HEK293 (cell line): Measurements from ENCODE around the gene LOX.

Source experiments
- CTCF ChIA-PET: fragments of 350-600 bp; formaldehyde crosslinking; extraction: SDS; loops from one replicate; lab custom pipeline; 2021; ENCODE audit warnings: antibody characterized with exemption; lab: Yijun Ruan, JAX
- POLR2A ChIA-PET: fragments of 300-600 bp; formaldehyde crosslinking; extraction: SDS; loops from one replicate; lab custom pipeline; 2020; ENCODE audit warnings: antibody characterized with exemption, inconsistent platforms; lab: Yijun Ruan, JAX
- H3K27ac ChIP-seq: fragments of 200-500 bp; sonication (Bioruptor generic); 2 replicates; pipeline ENCODE4 v1.5.1; 2014; ENCODE audit warnings: low read depth, low read length, control low read depth, inconsistent platforms; ENCODE audit errors: extremely low read depth
- H3K36me3 ChIP-seq, 2 experiments: fragments of 200-500 bp in 1 of 2; sonication (Bioruptor generic) in 1 of 2; 1 replicate in 1 of 2; 2 replicates in 1 of 2; pipeline ENCODE4 v1.5.1; 2014 to 2017; ENCODE audit warnings: inconsistent platforms in 2 of 2, low read length in 2 of 2; ENCODE audit not compliant: control insufficient read depth in 2 of 2, insufficient read depth in 1 of 2
- H3K4me1 ChIP-seq: fragments of 200-500 bp; sonication (Bioruptor generic); 2 replicates; pipeline ENCODE4 v1.5.1; 2014; ENCODE audit warnings: mild to moderate bottlenecking, low read length, inconsistent platforms; ENCODE audit not compliant: control insufficient read depth, insufficient read depth
- H3K4me3 ChIP-seq: 2 replicates; pipeline ENCODE4 v1.5.1; 2011; ENCODE audit warnings: low read depth, mild to moderate bottlenecking, control low read depth, low read length, moderate library complexity
- H3K9me3 ChIP-seq: fragments of 200-500 bp; sonication (Bioruptor generic); 2 replicates; pipeline ENCODE4 v1.5.1; 2014; ENCODE audit warnings: low read depth, low read length, inconsistent platforms; ENCODE audit not compliant: control insufficient read depth, insufficient read depth
- REPIN1 ChIP-seq: fragments of 450-650 bp; formaldehyde crosslinking; IDR thresholded peaks from 2 replicates; pipeline ENCODE4 v1.5.1; 2017; ENCODE audit warnings: missing biosample characterization, missing genetic modification characterization, low read depth
- ZBTB49 ChIP-seq: fragments of 450-650 bp; formaldehyde crosslinking; IDR thresholded peaks from 2 replicates; pipeline ENCODE4 v1.5.1; 2016; ENCODE audit warnings: missing biosample characterization, missing genetic modification characterization, low read depth
- ZEB2 ChIP-seq: fragments of 450-650 bp; formaldehyde crosslinking; IDR thresholded peaks from 2 replicates; pipeline ENCODE4 v1.5.1; 2016; ENCODE audit warnings: missing biosample characterization, missing genetic modification characterization
- ZNF140 ChIP-seq: fragments of 450-650 bp; formaldehyde crosslinking; IDR thresholded peaks from 2 replicates; pipeline ENCODE4 v1.5.1; 2016; ENCODE audit warnings: missing biosample characterization, missing genetic modification characterization
- ZNF26 ChIP-seq: fragments of 450-650 bp; formaldehyde crosslinking; IDR thresholded peaks from 2 replicates; pipeline ENCODE4 v1.5.1; 2016; ENCODE audit warnings: missing biosample characterization, missing genetic modification characterization
- ZNF302 ChIP-seq: fragments of 450-650 bp; formaldehyde crosslinking; IDR thresholded peaks from 2 replicates; pipeline ENCODE4 v1.5.1; 2016; ENCODE audit warnings: missing biosample characterization, missing genetic modification characterization, low read depth
- ZNF449 ChIP-seq: fragments of 450-650 bp; formaldehyde crosslinking; IDR thresholded peaks from 2 replicates; pipeline ENCODE4 v1.5.1; 2017; ENCODE audit warnings: missing biosample characterization, mild to moderate bottlenecking, missing genetic modification characterization, moderate library complexity
- ZNF473 ChIP-seq: fragments of 450-650 bp; formaldehyde crosslinking; IDR thresholded peaks from 2 replicates; pipeline ENCODE4 v1.5.1; 2017; ENCODE audit warnings: missing biosample characterization, missing genetic modification characterization
- ZNF518A ChIP-seq: fragments of 450-650 bp; formaldehyde crosslinking; conservative IDR thresholded peaks from 2 replicates; pipeline ENCODE4 v1.5.1; 2016; ENCODE audit warnings: low read depth, missing biosample characterization, missing genetic modification characterization
- ZNF530 ChIP-seq: fragments of 450-650 bp; formaldehyde crosslinking; IDR thresholded peaks from 2 replicates; pipeline ENCODE4 v1.5.1; 2016; ENCODE audit warnings: low read depth, missing biosample characterization, missing genetic modification characterization
- ZNF660 ChIP-seq: fragments of 450-650 bp; IDR thresholded peaks from 2 replicates; pipeline ENCODE4 v1.5.1; 2018; ENCODE audit warnings: missing biosample characterization, mild to moderate bottlenecking, missing genetic modification characterization
- ZNF843 ChIP-seq: fragments of 450-650 bp; formaldehyde crosslinking; IDR thresholded peaks from 2 replicates; pipeline ENCODE4 v1.5.1; 2016; ENCODE audit warnings: missing biosample characterization, missing genetic modification characterization

LOX gene

GRCh38 chr5:122073864-122074263 lies 4.2 kb downstream of the LOX start (continued):
- no peak for TF ChIP-seq ZNF518A (tag by site-specific recombination)

- H3K9me3 ChIP-seq = no peaks in the 10 kb centered on the region
- TF ChIP-seq ZNF302 (tag by site-specific recombination) = no peak
- no peaks in the 10 kb centered on the region for H3K4me1 ChIP-seq
- H3K36me3 ChIP-seq = peaks cover 0 to 6% of the 10 kb centered on the region in 2 experiments; a peak in 1 of 3 replicates
- no peak overlapping the region for H3K4me3 ChIP-seq
- ChIA-PET POLR2A (no interaction called here), CTCF (interaction anchor here (0.6 kb wide), 1 partner anchor 16 kb away, joined by 4 read pairs; no protein-coding TSS in a partner anchor)
- no peak overlapping the region for H3K27ac ChIP-seq
Observed at GRCh38 chr5:122073018-122073417, 5.0 kb downstream of the LOX start.

- ChIA-PET POLR2A (no interaction called here), CTCF (no interaction called here)
- Histone ChIP-seq H3K27ac (no peak overlapping the region), H3K4me1 (peaks cover 3% of the 10 kb centered on the region; the same call in 1 of the 2 replicates), H3K4me3 (no peak overlapping the region), H3K36me3 (no peaks in the 10 kb centered on the region), H3K9me3 (no peaks in the 10 kb centered on the region)
- TF ChIP-seq ZNF660 (tag by site-specific recombination) (peak; percentile 100), ZNF449 (tag by site-specific recombination) (no peak), ZNF140 (tag by site-specific recombination) (no peak)
Observed at GRCh38 chr5:122067390-122067789, 10.7 kb downstream of the LOX start.

GRCh38 chr5:122064992-122065391 lies 13.1 kb downstream of the LOX start:
- Histone ChIP-seq H3K9me3 (no peaks in the 10 kb centered on the region), H3K27ac (no peak overlapping the region), H3K4me1 (peaks cover 3% of the 10 kb centered on the region; the same call in 1 of the 2 replicates), H3K36me3 (no peaks in the 10 kb centered on the region), H3K4me3 (no peak overlapping the region)
- no peak for TF ChIP-seq ZNF843
- no peak for TF ChIP-seq REPIN1 (tag by site-specific recombination)
- TF ChIP-seq ZNF26 (tag by site-specific recombination) = no peak
- TF ChIP-seq ZBTB49 (tag by site-specific recombination) = no peak
- no peak for TF ChIP-seq ZNF473 (tag by site-specific recombination)
- TF ChIP-seq ZEB2 (tag by site-specific recombination) = no peak
- TF ChIP-seq ZNF530 = no peak
- ChIA-PET CTCF (interaction anchor here (0.6 to 1.0 kb wide), 2 partner anchors 11 to 86 kb away, joined by 3 read pairs; no protein-coding TSS in a partner anchor), POLR2A (no interaction called here)
